GM12878 (cell line): ENCODE measurements around the gene MAP4. TPM values are rescaled to one million over a fixed set of nuclear protein-coding genes. Genes with fewer than 3 reads are reported as not detected.

ENCODE experiments used
- ATAC-seq: fragments of 200-7000 bp; cut with Tn5 transposase; 3 replicates; pipeline ENCODE4 v1.9.1; 2020; ENCODE audit warnings: mild to moderate bottlenecking, moderate library complexity
- BruUV-seq: library from RNA; stranded (reverse); fragments of 400-500 nt; replicated peaks from 2 replicates; lab custom pipeline; 2021; lab: Mats Ljungman, UMichigan
- CTCF ChIA-PET: fragments of 300-600 bp; sonication (Branson Sonifier 250); formaldehyde crosslinking; extraction: SDS; loops from one replicate; lab custom pipeline; 2021; ENCODE audit warnings: inconsistent platforms; lab: Yijun Ruan, JAX
- POLR2A ChIA-PET: fragments of 350-600 bp; formaldehyde crosslinking; extraction: SDS; loops from one replicate; lab custom pipeline; 2021; ENCODE audit warnings: inconsistent platforms; lab: Charles Lee
- RAD21 ChIA-PET: fragments of 300-600 bp; sonication (Branson Sonifier 250); formaldehyde crosslinking; loops from one replicate; lab custom pipeline; 2023; ENCODE audit warnings: antibody characterized with exemption; ENCODE audit not compliant: unreplicated experiment; lab: Charles Lee
- SMC1A ChIA-PET: fragments of 300-600 bp; sonication (Branson Sonifier 250); formaldehyde crosslinking; loops from one replicate; lab custom pipeline; 2023; ENCODE audit not compliant: unreplicated experiment, uncharacterized antibody; lab: Charles Lee
- DNase-seq: peaks from one replicate; pipeline ENCODE4 v3.0.0-alpha.2; 2011; ENCODE audit warnings: low read depth, low spot score
- FAIRE-seq: peaks from 3 replicates; lab custom pipeline; 2011; peaks lifted over from hg19 to GRCh38; lab: Jason Lieb, UNC
- H2AFZ ChIP-seq: 2 replicates; pipeline ENCODE4 v1.6.0; 2011; ENCODE audit warnings: low read depth, low read length, control low read depth; ENCODE audit not compliant: control insufficient read depth
- H3K27ac ChIP-seq: 2 replicates; pipeline ENCODE4 v1.5.1; 2011; ENCODE audit warnings: control low read depth; ENCODE audit not compliant: control insufficient read depth, insufficient read depth
- H3K27me3 ChIP-seq, 2 experiments: replicated peaks in 1 of 2; 2 replicates each; pipeline versions ENCODE4 v1.6.0 to v1.6.1; 2011; ENCODE audit warnings: low read length in 1 of 2; ENCODE audit not compliant: control insufficient read depth in 2 of 2, insufficient read depth in 2 of 2
- H3K36me3 ChIP-seq, 2 experiments: 2 replicates each; pipeline ENCODE4 v1.5.1; 2011; ENCODE audit warnings: low read length in 1 of 2; ENCODE audit not compliant: control insufficient read depth in 2 of 2, insufficient read depth in 2 of 2
- H3K4me1 ChIP-seq: 2 replicates; pipeline ENCODE4 v1.6.1; 2011; ENCODE audit warnings: mild to moderate bottlenecking, low read length, moderate library complexity, mixed read lengths; ENCODE audit not compliant: control insufficient read depth, insufficient read depth
- H3K4me2 ChIP-seq: 2 replicates; pipeline ENCODE4 v1.6.0; 2011; ENCODE audit warnings: control low read depth; ENCODE audit not compliant: control insufficient read depth, insufficient read depth
- H3K4me3 ChIP-seq: fragments of 200-600 bp; sonication (generic); 2 replicates; pipeline ENCODE4 v1.5.1; 2016
- H3K79me2 ChIP-seq: 2 replicates; pipeline ENCODE4 v1.6.0; 2011; ENCODE audit warnings: low read length; ENCODE audit not compliant: control insufficient read depth, insufficient read depth
- H3K9ac ChIP-seq: 2 replicates; pipeline ENCODE4 v1.8.0; 2011; ENCODE audit warnings: low read length, control low read depth, mixed read lengths; ENCODE audit not compliant: control insufficient read depth, insufficient read depth
- H3K9me3 ChIP-seq: replicated peaks from 3 replicates; pipeline ENCODE4 v1.5.1; 2011; ENCODE audit warnings: mild to moderate bottlenecking, low read length; ENCODE audit not compliant: control insufficient read depth, insufficient read depth
- H4K20me1 ChIP-seq: 2 replicates; pipeline ENCODE4 v1.6.0; 2011; ENCODE audit not compliant: control insufficient read depth, insufficient read depth
- EED ChIP-seq: sonication (generic); IDR thresholded peaks from 2 replicates; pipeline ENCODE4 v1.6.1; 2016; ENCODE audit warnings: antibody characterized with exemption, low read depth
- FOS ChIP-seq: IDR thresholded peaks from 3 replicates; pipeline ENCODE4 v1.6.1; 2011; ENCODE audit warnings: borderline replicate concordance; ENCODE audit not compliant: insufficient read length; ENCODE audit errors: extremely low read depth
- SUPT20H ChIP-seq: IDR thresholded peaks from 2 replicates; pipeline ENCODE4 v1.6.1; 2011; ENCODE audit warnings: low read depth, mild to moderate bottlenecking, low read length, moderate library complexity, borderline replicate concordance; ENCODE audit not compliant: control insufficient read depth
- WGBS: methylation state at CpG from one replicate; pipeline ENCODE4 v1.1.6; 2016; ENCODE audit warnings: low lambda C conversion rate; ENCODE audit not compliant: insufficient replicate concordance, insufficient coverage; ENCODE audit errors: missing lambda C conversion rate; 5-methylcytosine and 5-hydroxymethylcytosine counted together
- in situ Hi-C: fragments of 300-500 bp; cut with MboI; formaldehyde crosslinking; loops from 9 replicates; pipeline ENCODE4 v1.14.3; 2018; ENCODE audit warnings: mixed read lengths
- intact Hi-C: fragments of 100-400 bp; cut with micrococcal nuclease; formaldehyde crosslinking; loops from one replicate; pipeline ENCODE4 v1.14.2; 2022; ENCODE audit not compliant: unreplicated experiment
- polyA plus RNA-seq, 11 experiments: library from polyadenylated mRNA; depleted of rRNA in 4 of 11; unstranded in 6 of 11; stranded (reverse) in 5 of 11; fragments of >200 nt; fragmentation: Nextera tagmentation in 4 of 11; fragmentation: Illumina TruSeq in 1 of 11; extraction: Ambion mirVana in 4 of 11; extraction: Trizol in 1 of 11; gene quantifications; 1 replicate in 1 of 11; 2 replicates in 10 of 11; pipeline versions ENCODE4 v1.2.1 to v1.2.3, GENCODE V29; 2011 to 2016; ENCODE audit warnings: inconsistent platforms in 2 of 11, missing spikeins in 2 of 11, low read depth in 1 of 11
- total RNA-seq, 4 experiments: library from RNA; depleted of rRNA in 3 of 4; stranded (reverse); fragments of >200 nt in 3 of 4; fragmentation: Illumina TruSeq in 1 of 4; extraction: Trizol in 1 of 4; gene quantifications; 2 replicates each; pipeline versions ENCODE4 v1.2.1 to v1.2.3, GENCODE V29; 2013 to 2021
- TF ChIP-seq, protein P1 (sequence below): fragments of 450-650 bp; IDR thresholded peaks from 2 replicates; pipeline ENCODE4 v1.6.1; 2014; ENCODE audit warnings: mild to moderate bottlenecking
- TF ChIP-seq, protein P2 (sequence below): fragments of 450-650 bp; IDR thresholded peaks from 2 replicates; pipeline ENCODE4 v1.6.1; 2017; ENCODE audit warnings: low read depth, mild to moderate bottlenecking, moderate library complexity

Gene MAP4
- total and polyA plus RNA-seq, 10 of the 15 experiments (the other 5 are each of a cell fraction or from before 2014, with no cell fraction given) = 22.2 to 145 (median 47.2) TPM

- H2AFZ ChIP-seq = no peak overlapping the region
- 95% methylated on average over 3 of the region's 3 CpGs for WGBS
- TF ChIP-seq, protein P1, sequence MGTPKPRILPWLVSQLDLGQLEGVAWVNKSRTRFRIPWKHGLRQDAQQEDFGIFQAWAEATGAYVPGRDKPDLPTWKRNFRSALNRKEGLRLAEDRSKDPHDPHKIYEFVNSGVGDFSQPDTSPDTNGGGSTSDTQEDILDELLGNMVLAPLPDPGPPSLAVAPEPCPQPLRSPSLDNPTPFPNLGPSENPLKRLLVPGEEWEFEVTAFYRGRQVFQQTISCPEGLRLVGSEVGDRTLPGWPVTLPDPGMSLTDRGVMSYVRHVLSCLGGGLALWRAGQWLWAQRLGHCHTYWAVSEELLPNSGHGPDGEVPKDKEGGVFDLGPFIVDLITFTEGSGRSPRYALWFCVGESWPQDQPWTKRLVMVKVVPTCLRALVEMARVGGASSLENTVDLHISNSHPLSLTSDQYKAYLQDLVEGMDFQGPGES = no peak
- TF ChIP-seq EED = no peak
- TF ChIP-seq SUPT20H = no peak
- TF ChIP-seq, protein P2, sequence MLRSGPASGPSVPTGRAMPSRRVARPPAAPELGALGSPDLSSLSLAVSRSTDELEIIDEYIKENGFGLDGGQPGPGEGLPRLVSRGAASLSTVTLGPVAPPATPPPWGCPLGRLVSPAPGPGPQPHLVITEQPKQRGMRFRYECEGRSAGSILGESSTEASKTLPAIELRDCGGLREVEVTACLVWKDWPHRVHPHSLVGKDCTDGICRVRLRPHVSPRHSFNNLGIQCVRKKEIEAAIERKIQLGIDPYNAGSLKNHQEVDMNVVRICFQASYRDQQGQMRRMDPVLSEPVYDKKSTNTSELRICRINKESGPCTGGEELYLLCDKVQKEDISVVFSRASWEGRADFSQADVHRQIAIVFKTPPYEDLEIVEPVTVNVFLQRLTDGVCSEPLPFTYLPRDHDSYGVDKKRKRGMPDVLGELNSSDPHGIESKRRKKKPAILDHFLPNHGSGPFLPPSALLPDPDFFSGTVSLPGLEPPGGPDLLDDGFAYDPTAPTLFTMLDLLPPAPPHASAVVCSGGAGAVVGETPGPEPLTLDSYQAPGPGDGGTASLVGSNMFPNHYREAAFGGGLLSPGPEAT = no peak
- TF ChIP-seq FOS = no peak
- TF ChIP-seq, all 136 proteins: peak for 0
- Histone ChIP-seq H3K27me3 (no peaks in the 10 kb centered on the region), H4K20me1 (no peaks in the 10 kb centered on the region), H3K4me2 (no peak overlapping the region), H3K27ac (no peak overlapping the region), H3K9ac (no peak overlapping the region), H3K79me2 (no peaks in the 10 kb centered on the region), H3K9me3 (no peaks in the 10 kb centered on the region), H3K36me3 (peaks cover 1 to 13% of the 10 kb centered on the region in 2 experiments; a peak in 3 of 4 replicates), H3K4me3 (no peak overlapping the region), H3K4me1 (0 out of 2 replicates have a peak, but pooled peaks cover 3% of the 10 kb centered on the region)
- POLR2A ChIA-PET = no interaction called here
- ATAC-seq = no peak
- FAIRE-seq = no peak
- no peak for DNase-seq
- RAD21 ChIA-PET = no interaction called here
- intact Hi-C loops (loop anchor here (10.0 kb wide), 1 partner anchor 255 kb away; no protein-coding TSS in a partner anchor), in situ Hi-C loops (no loop called here)
- CTCF ChIA-PET = interaction anchor here (0.9 to 1.6 kb wide), 2 partner anchors 10 to 90 kb away, joined by 3 read pairs; no protein-coding TSS in a partner anchor
- no TSS peak for BruUV-seq
- SMC1A ChIA-PET = interaction anchor here (0.7 kb wide), 1 partner anchor 86 kb away, joined by 3 read pairs; no protein-coding TSS in a partner anchor
These were observed 116.6 kb downstream of the MAP4 start for GRCh38 chr3:47899495-47900108.
